WERI-Rb-1 (cell line): ENCODE measurements around the gene MFSD12.

Experiments used
- DNase-seq: peaks from one replicate; pipeline ENCODE4 v3.0.0-alpha.2; 2020
- H3K27ac ChIP-seq: fragments of 250-450 bp; sonication (Bioruptor Pico); 2 replicates; pipeline ENCODE4 v1.5.1; 2020; ENCODE audit warnings: mild to moderate bottlenecking, moderate library complexity
- H3K27me3 ChIP-seq: fragments of 250-450 bp; sonication (Bioruptor Pico); 2 replicates; pipeline ENCODE4 v1.5.1; 2021; ENCODE audit warnings: mild to moderate bottlenecking, low read depth, moderate library complexity; ENCODE audit not compliant: insufficient read depth, severe bottlenecking
- H3K36me3 ChIP-seq: fragments of 250-450 bp; sonication (Bioruptor Pico); 2 replicates; pipeline ENCODE4 v1.5.1; 2020; ENCODE audit warnings: mild to moderate bottlenecking, moderate library complexity
- H3K4me3 ChIP-seq: 2 replicates; pipeline ENCODE4 v1.5.1; 2011; ENCODE audit warnings: low read depth, mild to moderate bottlenecking, control low read depth, low read length
- H3K9me3 ChIP-seq: fragments of 250-450 bp; sonication (Bioruptor Pico); 2 replicates; pipeline ENCODE4 v1.5.1; 2021; ENCODE audit warnings: mild to moderate bottlenecking, moderate library complexity; ENCODE audit not compliant: severe bottlenecking
- CTCF ChIP-seq: IDR thresholded peaks from 2 replicates; pipeline ENCODE4 v1.5.1; 2011; ENCODE audit warnings: low read depth, mild to moderate bottlenecking, control low read depth, inconsistent platforms, low read length

MFSD12 gene

DNA sequence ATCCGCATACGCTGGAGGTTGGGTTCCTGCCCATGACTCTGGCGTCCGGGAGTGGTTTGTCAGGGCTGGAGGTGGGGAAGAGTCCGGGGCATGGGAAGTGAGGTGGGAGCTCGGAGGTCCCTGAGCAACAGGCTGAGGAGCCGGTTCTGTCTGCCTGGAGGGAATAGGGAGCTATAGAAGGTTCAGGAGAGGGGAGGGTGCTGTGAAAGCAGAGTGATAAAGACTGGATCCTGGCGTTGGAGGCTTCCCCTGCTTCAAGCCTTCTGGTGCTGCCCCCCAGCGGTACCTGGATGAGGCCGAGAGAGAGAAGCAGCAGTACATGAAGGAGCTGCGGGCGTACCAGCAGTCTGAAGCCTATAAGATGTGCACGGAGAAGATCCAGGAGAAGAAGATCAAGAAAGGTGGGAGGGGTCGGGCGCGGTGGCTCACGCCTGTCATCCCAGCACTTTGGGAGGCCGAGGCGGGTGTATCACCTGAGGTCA lies 17.9 kb upstream of the MFSD12 start:
- Histone ChIP-seq H3K27ac (no peak overlapping the region), H3K27me3 (no peaks in the 10 kb centered on the region), H3K4me3 (no peak overlapping the region), H3K36me3 (peaks cover 19% of the 10 kb centered on the region), H3K9me3 (no peaks in the 10 kb centered on the region)
- DNase-seq: peak; percentile 65
- TF ChIP-seq CTCF: peak; percentile 65

GRCh38 chr19:3573858-3574637 lies 16.7 kb upstream of the MFSD12 start:
- Histone ChIP-seq H3K9me3 (no peaks in the 10 kb centered on the region), H3K27ac (no peak overlapping the region), H3K36me3 (peaks cover 19% of the 10 kb centered on the region), H3K4me3 (peak overlapping the region; percentile 75), H3K27me3 (no peaks in the 10 kb centered on the region)
- TF ChIP-seq CTCF: no peak
- peak; percentile 96 for DNase-seq

DNA sequence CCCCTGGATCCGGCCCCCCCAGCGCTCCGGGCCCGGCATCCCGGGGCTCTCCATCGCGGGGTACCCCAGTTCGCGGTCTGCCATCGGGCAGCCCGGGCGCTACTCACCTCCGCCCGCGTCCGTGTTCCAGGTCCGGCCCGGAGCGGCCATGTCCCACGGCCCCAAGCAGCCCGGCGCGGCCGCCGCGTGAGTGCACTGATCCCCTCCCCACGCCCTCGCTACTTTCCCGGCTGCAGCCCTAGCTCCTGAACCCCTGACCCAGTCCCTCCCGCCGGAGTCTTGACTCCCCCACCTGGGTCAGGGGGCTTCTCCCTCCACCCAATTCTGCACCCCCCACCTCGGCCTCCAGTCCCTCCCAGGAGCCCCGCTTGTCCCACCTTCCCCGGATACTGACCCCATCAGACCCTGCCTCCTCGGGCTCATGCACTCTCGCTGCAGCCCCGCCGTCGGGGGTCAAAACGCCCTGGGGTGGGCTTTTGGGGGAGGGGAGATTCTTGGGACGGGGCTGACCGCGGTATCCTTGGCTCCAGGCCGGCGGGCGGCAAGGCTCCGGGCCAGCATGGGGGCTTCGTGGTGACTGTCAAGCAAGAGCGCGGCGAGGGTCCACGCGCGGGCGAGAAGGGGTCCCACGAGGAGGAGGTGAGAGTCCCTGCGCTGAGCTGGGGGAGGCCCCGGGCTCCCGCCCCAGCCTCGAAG lies 15.9 kb upstream of the MFSD12 start:
- peaks cover 19% of the 10 kb centered on the region for H3K36me3 ChIP-seq
- H3K4me3 ChIP-seq: peak overlapping the region; percentile 75
- TF ChIP-seq CTCF: no peak
- peak overlapping the region; percentile 78 for H3K27ac ChIP-seq
- DNase-seq: no peak
- H3K27me3 ChIP-seq: no peaks in the 10 kb centered on the region
- no peaks in the 10 kb centered on the region for H3K9me3 ChIP-seq

DNA sequence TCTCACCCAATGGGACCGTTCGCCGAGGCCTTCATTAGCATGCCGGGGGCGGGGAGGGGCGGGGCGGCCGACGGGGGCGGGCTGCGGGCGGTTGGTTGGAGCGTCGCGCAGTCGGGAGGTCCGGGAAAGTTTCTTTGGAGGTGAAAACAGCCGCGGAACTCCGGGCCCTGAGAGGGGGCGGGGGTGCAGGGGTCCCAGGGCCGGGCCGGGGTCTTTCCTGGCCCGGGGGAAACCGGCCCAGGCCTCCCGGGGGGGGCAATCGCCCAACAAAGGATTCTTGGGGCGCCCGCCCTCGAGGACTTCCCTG lies 15.4 kb upstream of the MFSD12 start, which contains the start of gene HMG20B:
Gene HMG20B, plus strand, starts transcription at position 90 of the 307 bp plus-strand sequence. CDS start 366 bp downstream, outside the sequence.
- Histone ChIP-seq H3K4me3 (peak within 1 kb of the TSS; percentile 75), H3K9me3 (no peaks in the 10 kb centered on the region), H3K36me3 (peaks cover 19% of the 10 kb centered on the region), H3K27me3 (no peaks in the 10 kb centered on the region), H3K27ac (peak within 1 kb of the TSS; percentile 78)
- no peak for TF ChIP-seq CTCF
- no peak for DNase-seq

- H3K27me3 ChIP-seq: no peaks in the 10 kb centered on the region
- peak overlapping the region; percentile 47 for H3K4me3 ChIP-seq
- TF ChIP-seq CTCF: no peak
- peak overlapping the region; percentile 35; the same call in 1 of the 2 replicates for H3K27ac ChIP-seq
- H3K9me3 ChIP-seq: no peaks in the 10 kb centered on the region
- peaks cover 19% of the 10 kb centered on the region for H3K36me3 ChIP-seq
- DNase-seq: peak; percentile 100
Observed at GRCh38 chr19:3572132-3572854, 14.9 kb upstream of the MFSD12 start.
